Endothelial cell of umbilical vein (primary cell): ENCODE data around the gene BDH1. TPM values are rescaled to one million over a fixed set of nuclear protein-coding genes. Genes with fewer than 3 reads are reported as not detected.

Experiments used
- BruUV-seq: library from RNA; stranded (reverse); fragments of 400-500 nt; replicated peaks from 2 replicates; lab custom pipeline; 2021; lab: Mats Ljungman, UMichigan
- CTCF ChIA-PET: fragments of 300-600, 350-600 bp; sonication (Branson Sonifier 250); formaldehyde crosslinking; loops from one replicate; lab custom pipeline; 2021; ENCODE audit warnings: antibody characterized with exemption, inconsistent platforms; lab: Charles Lee
- POLR2A ChIA-PET: fragments of 300-600, 350-600 bp; sonication (Branson Sonifier 250); formaldehyde crosslinking; loops from one replicate; lab custom pipeline; 2021; ENCODE audit warnings: antibody characterized with exemption, inconsistent platforms; lab: Charles Lee
- DNase-seq: peaks from one replicate; pipeline ENCODE4 v3.0.0-alpha.2; 2011; ENCODE audit warnings: low read depth, low spot score
- FAIRE-seq: peaks from 2 replicates; lab custom pipeline; 2011; peaks lifted over from hg19 to GRCh38; lab: Jason Lieb, UNC
- H2AFZ ChIP-seq: 2 replicates; pipeline ENCODE4 v1.6.0; 2012; ENCODE audit warnings: low read depth, low read length, control low read depth, inconsistent platforms
- H3K27ac ChIP-seq: 2 replicates; pipeline ENCODE4 v1.5.1; 2011; ENCODE audit warnings: low read depth, mild to moderate bottlenecking, control low read depth, low read length, moderate library complexity; ENCODE audit not compliant: insufficient read depth
- H3K27me3 ChIP-seq, 2 experiments: 2 replicates each; pipeline versions ENCODE4 v1.6.0 to v1.6.1; 2011; ENCODE audit warnings: low read length in 2 of 2, mixed read lengths in 1 of 2; ENCODE audit not compliant: control insufficient read depth in 2 of 2, insufficient read depth in 2 of 2
- H3K36me3 ChIP-seq, 2 experiments: 2 replicates in 1 of 2; 3 replicates in 1 of 2; pipeline ENCODE4 v1.5.1; 2011; ENCODE audit warnings: low read length in 2 of 2, mild to moderate bottlenecking in 1 of 2, moderate library complexity in 1 of 2; ENCODE audit not compliant: control insufficient read depth in 2 of 2, insufficient read depth in 2 of 2; ENCODE audit errors: extremely low read depth in 1 of 2
- H3K4me1 ChIP-seq: 3 replicates; pipeline ENCODE4 v1.5.1; 2011; ENCODE audit warnings: mild to moderate bottlenecking, low read length; ENCODE audit not compliant: control insufficient read depth, insufficient read depth; ENCODE audit errors: extremely low read depth
- H3K4me2 ChIP-seq: 2 replicates; pipeline ENCODE4 v1.6.1; 2011; ENCODE audit warnings: low read length, control low read depth, mixed read lengths; ENCODE audit not compliant: insufficient read depth
- H3K4me3 ChIP-seq, 3 experiments: fragments of 200-600 bp in 1 of 3; sonication (generic), shearing (Covaris generic) in 1 of 3; replicated peaks in 1 of 3; 2 replicates each; pipeline ENCODE4 v1.5.1; 2011 to 2016; ENCODE audit warnings: control low read depth in 3 of 3, low read length in 3 of 3, mild to moderate bottlenecking in 2 of 3, inconsistent platforms in 1 of 3, low read depth in 1 of 3, moderate library complexity in 1 of 3; ENCODE audit not compliant: insufficient read depth in 1 of 3
- H3K79me2 ChIP-seq: 2 replicates; pipeline ENCODE4 v1.6.0; 2012; ENCODE audit warnings: low read length, inconsistent platforms; ENCODE audit not compliant: control insufficient read depth, insufficient read depth
- H3K9ac ChIP-seq: replicated peaks from 2 replicates; pipeline ENCODE3; 2011; ENCODE audit warnings: low read length, control low read depth; ENCODE audit not compliant: insufficient read depth; ENCODE audit errors: extremely low read depth
- H3K9me1 ChIP-seq: replicated peaks from 3 replicates; pipeline ENCODE4 v1.6.0; 2011; ENCODE audit warnings: mild to moderate bottlenecking, low read length; ENCODE audit not compliant: control insufficient read depth, insufficient read depth; ENCODE audit errors: extremely low read depth
- H3K9me3 ChIP-seq: replicated peaks from 2 replicates; pipeline ENCODE4 v1.5.1; 2012; ENCODE audit warnings: low read length, inconsistent platforms; ENCODE audit not compliant: control insufficient read depth, insufficient read depth
- H4K20me1 ChIP-seq: replicated peaks from 2 replicates; pipeline ENCODE3; 2011; ENCODE audit warnings: mild to moderate bottlenecking, low read length; ENCODE audit not compliant: control insufficient read depth, insufficient read depth; ENCODE audit errors: extremely low read depth
- CTCF ChIP-seq, 2 donors: IDR thresholded peaks; 1 replicate in 1 of 2; 2 replicates in 1 of 2; pipeline ENCODE4 v1.5.1; 2011; ENCODE audit warnings: low read length in 2 of 2, mild to moderate bottlenecking in 2 of 2, moderate library complexity in 2 of 2, control low read depth in 1 of 2, inconsistent platforms in 1 of 2, low read depth in 1 of 2; ENCODE audit not compliant: insufficient read depth in 1 of 2; ENCODE audit errors: extremely low read depth in 1 of 2
- EZH2 ChIP-seq: IDR thresholded peaks from 2 replicates; pipeline ENCODE4 v1.6.1; 2012; ENCODE audit warnings: borderline replicate concordance, low read depth, mild to moderate bottlenecking, moderate library complexity, low read length, inconsistent platforms; ENCODE audit not compliant: severe bottlenecking
- FOS ChIP-seq: IDR thresholded peaks from 2 replicates; pipeline ENCODE4 v1.6.1; 2011; ENCODE audit warnings: mild to moderate bottlenecking, low read length, moderate library complexity, borderline replicate concordance; ENCODE audit not compliant: insufficient read depth
- GATA2 ChIP-seq: IDR thresholded peaks from 2 replicates; pipeline ENCODE4 v1.7.0; 2011; ENCODE audit warnings: low read depth, mild to moderate bottlenecking, moderate library complexity, mixed read lengths, low read length; ENCODE audit not compliant: insufficient read length, insufficient read depth
- JUN ChIP-seq: IDR thresholded peaks from 2 replicates; pipeline ENCODE4 v1.6.1; 2011; ENCODE audit warnings: borderline replicate concordance, low read depth; ENCODE audit not compliant: insufficient read length, insufficient read depth
- MAX ChIP-seq: IDR thresholded peaks from 2 replicates; pipeline ENCODE4 v1.6.1; 2011; ENCODE audit not compliant: insufficient read depth, insufficient read length
- MYC ChIP-seq: IDR thresholded peaks from one replicate; pipeline ENCODE4 v1.6.1; 2011; ENCODE audit warnings: mild to moderate bottlenecking, low read depth, low read length
- POLR2A ChIP-seq: IDR thresholded peaks from 2 replicates; pipeline ENCODE4 v1.6.1; 2012; ENCODE audit warnings: low read depth, mild to moderate bottlenecking, control low read depth, low read length
- POLR2AphosphoS5 ChIP-seq: IDR thresholded peaks from 2 replicates; pipeline ENCODE4 v1.6.1; 2012; ENCODE audit warnings: low read depth, mild to moderate bottlenecking, control low read depth, low read length, moderate library complexity; ENCODE audit not compliant: insufficient read depth
- dilution Hi-C: fragments of 300-500 bp; cut with MboI; formaldehyde crosslinking; loops from one replicate; pipeline ENCODE4 v1.15.0; 2019; ENCODE audit warnings: low sequenced_read_pairs; ENCODE audit not compliant: extremely low pct_ligation_motif_present
- intact Hi-C: fragments of 100-400 bp; cut with micrococcal nuclease; formaldehyde crosslinking; loops from one replicate; pipeline ENCODE4 v1.10.0; 2022
- polyA plus RNA-seq, 4 experiments: library from polyadenylated mRNA; depleted of rRNA in 3 of 4; stranded (reverse) in 3 of 4; unstranded in 1 of 4; fragments of >200 nt; gene quantifications; 2 replicates each; pipeline versions ENCODE4 v1.2.1 to v1.2.3, GENCODE V29; 2011 to 2012; ENCODE audit warnings: missing spikeins in 1 of 4
- total RNA-seq: library from RNA; stranded (reverse); gene quantifications from 2 replicates; pipeline ENCODE4 v1.2.3, GENCODE V29; 2021

BDH1 gene
- total and polyA plus RNA-seq, 2 donors (not counting 3 experiments of a cell fraction or from before 2014, with no cell fraction given): 6.9 to 12.2 TPM

GRCh38 chr3:197576838-197577237 is 21.1 kb upstream of the BDH1 start:
- H3K9me3 ChIP-seq: no peaks in the 10 kb centered on the region
- dilution Hi-C loops (no loop called here), intact Hi-C loops (no loop called here)
- no peak overlapping the region for H3K4me3 ChIP-seq
- no peaks in the 10 kb centered on the region for H3K36me3 ChIP-seq
- H3K9ac ChIP-seq: no peak overlapping the region
- no peaks in the 10 kb centered on the region for H3K9me1 ChIP-seq
- CTCF ChIA-PET: interaction anchor here (1.0 to 2.5 kb wide), 2 partner anchors 11 to 22 kb away, joined by 3 to 13 read pairs; no protein-coding TSS in a partner anchor
- no peak for TF ChIP-seq GATA2
- no peak for TF ChIP-seq MAX
- no peak for TF ChIP-seq FOS
- TF ChIP-seq MYC: no peak
- TF ChIP-seq POLR2A: no peak
- no peak for TF ChIP-seq JUN
- TF ChIP-seq CTCF (IDR thresholded peaks at IDR 0.05; ENCODE audit: extremely low read depth in 1 of 2, insufficient read depth in 1 of 2, low read depth in 1 of 2, low read length in 2 of 2): no peak
- TF ChIP-seq EZH2: no peak
- no peak for TF ChIP-seq POLR2AphosphoS5
- peaks cover 14 to 17% of the 10 kb centered on the region in 2 experiments for H3K27me3 ChIP-seq
- H3K4me2 ChIP-seq: no peak overlapping the region
- DNase-seq: no peak
- BruUV-seq: no TSS peak
- no peak for FAIRE-seq
- H4K20me1 ChIP-seq: no peaks in the 10 kb centered on the region
- no peaks in the 10 kb centered on the region for H3K4me1 ChIP-seq
- no peak overlapping the region for H3K27ac ChIP-seq
- POLR2A ChIA-PET: no interaction called here
- H3K79me2 ChIP-seq: no peaks in the 10 kb centered on the region
- H2AFZ ChIP-seq: no peak overlapping the region
